Karpas-422 (cell line): ENCODE results near the gene SALL4. TPM values are rescaled to one million over a fixed set of nuclear protein-coding genes. Genes with fewer than 3 reads are reported as not detected.

Experiments used
- DNase-seq: peaks from one replicate; pipeline ENCODE4 v3.0.0-alpha.2; 2015
- H2AFZ ChIP-seq: fragments of 200-600 bp; sonication (generic); 2 replicates; pipeline ENCODE4 v1.6.1; 2014; ENCODE audit warnings: antibody characterized with exemption, low read length, mixed read lengths
- H3K27ac ChIP-seq: fragments of 200-600 bp; sonication (generic); 2 replicates; pipeline ENCODE4 v1.5.1; 2014; ENCODE audit warnings: mild to moderate bottlenecking, low read length, moderate library complexity
- H3K27me3 ChIP-seq: fragments of 200-600 bp; sonication (generic); 2 replicates; pipeline ENCODE4 v1.6.1; 2014; ENCODE audit warnings: low read length, mixed read lengths
- H3K36me3 ChIP-seq: fragments of 200-600 bp; sonication (generic); 2 replicates; pipeline ENCODE4 v1.6.1; 2014; ENCODE audit warnings: low read length, mixed read lengths; ENCODE audit not compliant: insufficient read depth
- H3K4me1 ChIP-seq: fragments of 200-600 bp; sonication (generic); 2 replicates; pipeline ENCODE4 v1.6.1; 2014; ENCODE audit warnings: mild to moderate bottlenecking, low read length, mixed read lengths
- H3K4me2 ChIP-seq: fragments of 200-600 bp; sonication (generic); 2 replicates; pipeline ENCODE4 v1.6.1; 2014; ENCODE audit warnings: low read length, low read depth, mild to moderate bottlenecking; ENCODE audit not compliant: poor library complexity, severe bottlenecking
- H3K4me3 ChIP-seq: fragments of 200-600 bp; sonication (generic); 2 replicates; pipeline ENCODE4 v1.5.1; 2014; ENCODE audit warnings: mild to moderate bottlenecking, antibody characterized with exemption, low read length, mixed read lengths
- H3K79me2 ChIP-seq: fragments of 200-600 bp; sonication (generic); 2 replicates; pipeline ENCODE4 v1.6.1; 2014; ENCODE audit warnings: mild to moderate bottlenecking, low read length, mixed read lengths
- H3K9ac ChIP-seq: fragments of 200-600 bp; sonication (generic); 2 replicates; pipeline ENCODE4 v1.6.0; 2014; ENCODE audit warnings: low read length
- H3K9me2 ChIP-seq: fragments of 200-600 bp; sonication (generic), shearing (Covaris generic); replicated peaks from 2 replicates; pipeline ENCODE4 v1.6.0; 2014; ENCODE audit warnings: mild to moderate bottlenecking, low read length, moderate library complexity; ENCODE audit not compliant: insufficient read depth
- H3K9me3 ChIP-seq: fragments of 300-700, 200-600 bp; sonication (generic); 2 replicates; pipeline ENCODE4 v1.6.1; 2014; ENCODE audit warnings: low read length, mixed read lengths
- H4K20me1 ChIP-seq: fragments of 200-600 bp; sonication (generic); 2 replicates; pipeline ENCODE4 v1.6.1; 2014; ENCODE audit warnings: mild to moderate bottlenecking, antibody characterized with exemption, low read length, low read depth; ENCODE audit not compliant: insufficient read depth
- total RNA-seq: library from RNA; depleted of rRNA; stranded (reverse); fragments of >200 nt; shearing (Covaris generic); gene quantifications from 2 replicates; pipeline ENCODE4 v1.2.3, GENCODE V29; 2014; ENCODE audit warnings: low replicate concordance

SALL4 gene
- total RNA-seq, 1 experiment from 2014 or later, result not detected

GRCh38 chr20:51811042-51811355, 8.7 kb upstream of the SALL4 start:
- Histone ChIP-seq H3K79me2 (no peaks in the 10 kb centered on the region), H3K4me1 (no peaks in the 10 kb centered on the region), H2AFZ (no peak overlapping the region), H3K27ac (no peak overlapping the region), H3K36me3 (no peaks in the 10 kb centered on the region), H3K27me3 (no peaks in the 10 kb centered on the region), H3K9me3 (no peaks in the 10 kb centered on the region), H3K9ac (no peak overlapping the region), H3K9me2 (no peaks in the 10 kb centered on the region), H3K4me2 (no peak overlapping the region), H4K20me1 (no peaks in the 10 kb centered on the region), H3K4me3 (no peak overlapping the region)
- DNase-seq, result no peak

GRCh38 chr20:51810155-51811041, 8.1 kb upstream of the SALL4 start:
- Histone ChIP-seq H3K27ac (no peak overlapping the region), H3K4me2 (no peak overlapping the region), H3K9ac (no peak overlapping the region)

GRCh38 chr20:51807720-51808250, 5.5 kb upstream of the SALL4 start:
- H3K9me2 ChIP-seq, result no peaks in the 10 kb centered on the region
- H3K9ac ChIP-seq, result no peak overlapping the region
- no peaks in the 10 kb centered on the region for H3K79me2 ChIP-seq
- DNase-seq, result no peak
- no peaks in the 10 kb centered on the region for H4K20me1 ChIP-seq
- no peaks in the 10 kb centered on the region for H3K27me3 ChIP-seq
- H3K4me3 ChIP-seq, result no peak overlapping the region
- H3K4me1 ChIP-seq, result no peaks in the 10 kb centered on the region
- no peak overlapping the region for H3K4me2 ChIP-seq
- no peaks in the 10 kb centered on the region for H3K9me3 ChIP-seq
- no peak overlapping the region for H2AFZ ChIP-seq
- H3K36me3 ChIP-seq, result no peaks in the 10 kb centered on the region
- H3K27ac ChIP-seq, result no peak overlapping the region

More at GRCh38 chr20:51810155-51811041, 8.1 kb upstream of the SALL4 start:
- no peak overlapping the region for H2AFZ ChIP-seq
- no peaks in the 10 kb centered on the region for H3K27me3 ChIP-seq
- no peak overlapping the region for H3K4me3 ChIP-seq
- no peaks in the 10 kb centered on the region for H4K20me1 ChIP-seq
- H3K4me1 ChIP-seq, result no peaks in the 10 kb centered on the region
- no peaks in the 10 kb centered on the region for H3K9me3 ChIP-seq
- no peak for DNase-seq
- no peaks in the 10 kb centered on the region for H3K79me2 ChIP-seq
- no peaks in the 10 kb centered on the region for H3K36me3 ChIP-seq
- H3K9me2 ChIP-seq, result no peaks in the 10 kb centered on the region

- H4K20me1 ChIP-seq, result no peaks in the 10 kb centered on the region
- H3K9me3 ChIP-seq, result no peaks in the 10 kb centered on the region
- no peak overlapping the region for H3K4me3 ChIP-seq
Observed at GRCh38 chr20:51804754-51805153, 2.4 kb upstream of the SALL4 start.

GRCh38 chr20:51803148-51803854, 980 bp upstream of the SALL4 start:
- DNase-seq, result no peak
- no peak overlapping the region for H3K4me2 ChIP-seq
- no peaks in the 10 kb centered on the region for H3K9me3 ChIP-seq
- H3K4me3 ChIP-seq, result no peak overlapping the region
- H4K20me1 ChIP-seq, result no peaks in the 10 kb centered on the region
- H3K9ac ChIP-seq, result no peak overlapping the region
- no peaks in the 10 kb centered on the region for H3K79me2 ChIP-seq
- no peaks in the 10 kb centered on the region for H3K9me2 ChIP-seq
- H3K27ac ChIP-seq, result no peak overlapping the region
- no peaks in the 10 kb centered on the region for H3K4me1 ChIP-seq
- H2AFZ ChIP-seq, result no peak overlapping the region
- H3K27me3 ChIP-seq, result no peaks in the 10 kb centered on the region
- no peaks in the 10 kb centered on the region for H3K36me3 ChIP-seq

More at GRCh38 chr20:51804754-51805153, 2.4 kb upstream of the SALL4 start:
- Histone ChIP-seq H3K9me2 (no peaks in the 10 kb centered on the region), H3K4me1 (no peaks in the 10 kb centered on the region), H3K9ac (no peak overlapping the region), H3K36me3 (no peaks in the 10 kb centered on the region), H2AFZ (no peak overlapping the region), H3K27ac (no peak overlapping the region), H3K79me2 (no peaks in the 10 kb centered on the region), H3K4me2 (no peak overlapping the region), H3K27me3 (no peaks in the 10 kb centered on the region)
- no peak for DNase-seq

GRCh38 chr20:51801823-51802123, 548 bp downstream of the SALL4 start:
- H3K36me3 ChIP-seq, result no peaks in the 10 kb centered on the region
- no peak overlapping the region for H3K4me2 ChIP-seq
- H2AFZ ChIP-seq, result no peak overlapping the region

GRCh38 chr20:51801122-51801822, 1.0 kb downstream of the SALL4 start:
- Histone ChIP-seq H3K36me3 (no peaks in the 10 kb centered on the region), H3K4me1 (no peaks in the 10 kb centered on the region), H3K9ac (no peak overlapping the region), H3K4me2 (no peak overlapping the region), H3K79me2 (no peaks in the 10 kb centered on the region), H3K9me2 (no peaks in the 10 kb centered on the region), H3K4me3 (no peak overlapping the region), H4K20me1 (no peaks in the 10 kb centered on the region), H3K27me3 (no peaks in the 10 kb centered on the region), H3K27ac (no peak overlapping the region), H3K9me3 (no peaks in the 10 kb centered on the region), H2AFZ (no peak overlapping the region)
- DNase-seq, result no peak

More at GRCh38 chr20:51801823-51802123, 548 bp downstream of the SALL4 start:
- Histone ChIP-seq H3K79me2 (no peaks in the 10 kb centered on the region), H3K9me2 (no peaks in the 10 kb centered on the region), H3K9ac (no peak overlapping the region), H3K27ac (no peak overlapping the region), H3K27me3 (no peaks in the 10 kb centered on the region), H3K9me3 (no peaks in the 10 kb centered on the region), H3K4me3 (no peak overlapping the region), H4K20me1 (no peaks in the 10 kb centered on the region), H3K4me1 (no peaks in the 10 kb centered on the region)
- DNase-seq, result no peak

GRCh38 chr20:51800872-51801121, 1.5 kb downstream of the SALL4 start:
- Histone ChIP-seq H3K9ac (no peak overlapping the region), H3K4me1 (no peaks in the 10 kb centered on the region), H4K20me1 (no peaks in the 10 kb centered on the region), H3K4me3 (no peak overlapping the region), H3K9me3 (no peaks in the 10 kb centered on the region), H3K4me2 (no peak overlapping the region), H3K27me3 (no peaks in the 10 kb centered on the region), H2AFZ (no peak overlapping the region), H3K27ac (no peak overlapping the region), H3K79me2 (no peaks in the 10 kb centered on the region), H3K9me2 (no peaks in the 10 kb centered on the region), H3K36me3 (no peaks in the 10 kb centered on the region)
- no peak for DNase-seq
